Brain pericyte (primary cell): ENCODE measurements around the gene CARD9.

Source experiments
- DNase-seq: peaks from one replicate; pipeline ENCODE4 v3.0.0-alpha.2; 2012; ENCODE audit warnings: low read depth, low spot score

Gene CARD9

DNA sequence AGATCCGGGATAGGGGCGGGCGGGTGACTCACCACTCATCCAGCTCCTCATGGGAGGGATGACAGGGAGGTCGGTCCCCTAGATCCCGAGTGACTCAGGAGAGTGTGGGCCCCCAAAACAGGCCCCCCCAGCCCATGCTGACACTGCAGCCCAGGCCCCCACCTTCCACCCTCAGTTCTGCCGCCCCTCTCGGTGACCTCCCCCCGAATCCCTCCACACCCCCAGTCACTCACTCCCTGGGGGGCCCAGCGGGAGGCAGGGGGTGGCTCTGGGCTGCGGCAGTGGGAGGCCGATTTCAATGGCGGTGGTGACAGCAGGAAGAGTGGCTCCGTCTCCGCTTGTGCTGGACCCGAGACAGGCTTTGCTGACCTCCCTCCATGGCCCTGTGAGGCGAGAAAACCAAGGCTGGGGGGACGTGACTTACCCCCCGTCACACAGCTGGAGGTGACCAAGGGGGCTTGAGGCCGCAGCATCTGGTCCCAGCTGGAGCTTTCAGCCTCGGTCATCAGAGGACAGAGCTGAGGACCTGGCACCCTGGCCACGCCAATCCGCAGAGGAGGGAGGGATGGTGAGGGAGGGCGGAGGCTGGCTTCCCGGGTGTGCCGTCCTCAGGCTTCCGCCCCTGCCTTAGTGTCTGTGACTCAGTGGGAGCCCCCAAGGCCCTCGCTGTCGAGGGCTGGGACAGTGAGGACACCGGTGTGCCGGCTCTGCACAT, 37.2 kb downstream of the CARD9 start:
- DNase-seq, result no peak

DNA sequence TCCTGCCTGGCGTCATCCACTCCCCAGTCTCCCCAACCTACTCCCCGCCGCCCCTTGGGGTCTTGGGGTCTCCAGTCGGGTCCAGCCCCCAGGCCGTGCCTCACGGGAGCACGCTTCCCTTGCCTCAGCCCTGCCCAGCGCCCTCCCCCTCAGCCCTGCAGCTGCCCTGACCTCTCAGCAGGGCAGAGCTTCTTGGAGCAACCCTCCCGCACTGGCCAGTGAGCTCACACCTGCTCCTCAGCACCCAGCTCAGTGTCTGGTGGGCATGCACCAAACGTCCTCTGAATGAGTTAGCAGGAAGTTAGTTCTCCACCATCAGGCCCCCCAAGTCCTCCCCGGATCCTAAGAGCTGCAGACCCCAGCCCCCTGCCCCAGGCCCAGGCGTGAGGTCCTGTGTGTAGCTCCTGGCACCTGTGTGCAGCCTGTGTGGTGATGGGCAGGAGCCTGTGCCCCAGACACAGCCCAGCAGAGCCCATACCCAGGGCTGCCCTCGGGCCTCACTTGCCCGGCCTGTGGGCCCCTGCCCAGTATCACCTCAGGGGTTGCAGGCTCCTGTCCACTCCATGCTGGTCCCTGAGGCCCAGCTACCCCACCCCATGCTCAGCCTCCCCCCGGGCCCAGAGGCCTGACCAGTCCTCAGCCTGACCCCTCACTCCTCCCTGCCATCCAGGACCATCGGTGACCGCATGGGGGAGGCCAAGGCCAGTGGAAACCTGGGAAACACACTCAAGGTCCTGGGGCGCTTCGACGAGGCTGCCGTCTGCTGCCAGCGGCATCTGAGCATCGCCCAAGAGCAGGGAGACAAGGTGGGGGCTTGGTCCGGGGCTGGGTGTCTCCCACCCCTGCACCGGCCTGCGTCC, 37.9 kb downstream of the CARD9 start:
- DNase-seq, result no peak

DNA sequence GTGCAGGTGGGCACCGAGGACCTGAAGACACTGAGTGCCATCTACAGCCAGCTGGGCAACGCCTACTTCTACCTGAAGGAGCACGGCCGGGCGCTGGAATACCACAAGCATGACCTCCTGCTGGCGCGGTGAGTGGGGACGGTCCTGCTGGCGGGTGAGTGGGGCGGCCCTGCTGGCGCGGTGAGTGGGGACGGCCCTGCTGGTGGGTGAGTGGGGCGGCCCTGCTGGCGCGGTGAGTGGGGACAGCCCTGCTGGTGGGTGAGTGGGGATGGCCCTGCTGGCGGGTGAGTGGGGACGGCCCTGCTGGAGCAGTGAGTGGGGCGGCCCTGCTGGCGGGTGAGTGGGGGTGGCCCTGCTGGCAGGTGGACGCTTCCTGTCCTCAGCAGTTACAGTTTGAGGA, 38.9 kb downstream of the CARD9 start:
- no peak for DNase-seq

DNA sequence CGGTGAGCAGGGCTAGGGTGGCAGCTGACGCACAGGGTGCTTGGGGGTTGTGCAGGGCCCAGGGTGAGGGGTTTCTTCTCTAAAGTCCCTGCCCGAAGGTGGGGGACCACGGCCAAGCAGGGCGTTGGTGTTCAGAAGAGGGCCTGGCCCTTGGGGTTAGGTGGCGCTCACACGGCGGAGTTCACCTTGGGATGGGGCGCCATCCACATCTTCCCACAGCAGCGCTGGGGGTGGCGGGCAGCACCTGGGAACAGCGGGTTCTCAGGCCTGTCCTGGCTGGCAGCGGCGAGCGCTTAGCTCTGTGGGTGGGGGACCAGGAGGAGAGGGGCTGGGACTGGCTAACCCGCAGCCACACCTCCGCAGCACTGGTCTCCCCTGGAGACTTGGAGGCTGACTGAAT, 40.0 kb downstream of the CARD9 start:
- DNase-seq, result no peak

DNA sequence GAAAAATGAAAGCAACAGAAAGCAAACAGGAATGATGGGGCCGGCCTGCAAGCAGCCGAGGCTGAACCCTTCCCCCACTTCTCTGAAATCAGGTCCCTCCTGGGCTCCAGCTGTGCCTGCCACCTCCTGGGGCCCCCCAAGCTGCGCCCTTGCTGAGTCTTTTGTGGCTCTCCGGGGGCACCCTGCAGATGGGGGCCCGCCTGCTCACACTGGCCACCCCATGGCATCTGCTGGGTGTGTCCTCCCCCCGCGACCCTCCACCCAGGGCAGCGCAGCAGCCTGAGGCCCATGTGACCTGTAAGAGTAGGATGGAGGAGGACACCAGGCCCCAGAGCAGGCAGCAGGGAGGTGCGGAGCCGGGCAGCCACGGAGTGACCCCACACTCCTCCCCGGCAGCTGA, 40.4 kb downstream of the CARD9 start:
- no peak for DNase-seq

DNA sequence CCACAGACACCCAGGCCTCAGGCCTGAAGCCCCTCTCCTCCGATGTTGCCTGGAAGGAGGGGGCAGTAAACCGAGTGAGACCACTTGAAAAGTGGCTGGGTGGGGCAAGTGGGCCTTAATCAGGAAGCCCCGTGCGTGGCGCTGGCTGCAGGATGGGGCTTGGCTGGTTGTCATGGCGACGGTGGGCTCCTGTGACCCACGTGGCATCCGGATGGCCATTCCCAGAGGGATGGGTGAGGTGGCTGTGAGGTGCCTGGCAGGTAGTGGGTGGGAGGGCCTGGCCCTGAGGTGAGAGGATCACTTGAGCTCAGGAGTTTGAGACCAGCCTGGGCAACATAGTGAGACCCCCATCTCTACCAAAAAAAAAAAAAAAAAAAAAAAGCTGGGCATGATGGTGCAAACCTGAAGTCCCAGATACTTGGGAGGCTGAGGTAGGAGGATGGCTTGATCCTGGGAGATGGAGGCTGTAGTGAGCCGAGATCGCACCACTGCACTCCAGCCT, 40.9 kb downstream of the CARD9 start:
- DNase-seq, result no peak

DNA sequence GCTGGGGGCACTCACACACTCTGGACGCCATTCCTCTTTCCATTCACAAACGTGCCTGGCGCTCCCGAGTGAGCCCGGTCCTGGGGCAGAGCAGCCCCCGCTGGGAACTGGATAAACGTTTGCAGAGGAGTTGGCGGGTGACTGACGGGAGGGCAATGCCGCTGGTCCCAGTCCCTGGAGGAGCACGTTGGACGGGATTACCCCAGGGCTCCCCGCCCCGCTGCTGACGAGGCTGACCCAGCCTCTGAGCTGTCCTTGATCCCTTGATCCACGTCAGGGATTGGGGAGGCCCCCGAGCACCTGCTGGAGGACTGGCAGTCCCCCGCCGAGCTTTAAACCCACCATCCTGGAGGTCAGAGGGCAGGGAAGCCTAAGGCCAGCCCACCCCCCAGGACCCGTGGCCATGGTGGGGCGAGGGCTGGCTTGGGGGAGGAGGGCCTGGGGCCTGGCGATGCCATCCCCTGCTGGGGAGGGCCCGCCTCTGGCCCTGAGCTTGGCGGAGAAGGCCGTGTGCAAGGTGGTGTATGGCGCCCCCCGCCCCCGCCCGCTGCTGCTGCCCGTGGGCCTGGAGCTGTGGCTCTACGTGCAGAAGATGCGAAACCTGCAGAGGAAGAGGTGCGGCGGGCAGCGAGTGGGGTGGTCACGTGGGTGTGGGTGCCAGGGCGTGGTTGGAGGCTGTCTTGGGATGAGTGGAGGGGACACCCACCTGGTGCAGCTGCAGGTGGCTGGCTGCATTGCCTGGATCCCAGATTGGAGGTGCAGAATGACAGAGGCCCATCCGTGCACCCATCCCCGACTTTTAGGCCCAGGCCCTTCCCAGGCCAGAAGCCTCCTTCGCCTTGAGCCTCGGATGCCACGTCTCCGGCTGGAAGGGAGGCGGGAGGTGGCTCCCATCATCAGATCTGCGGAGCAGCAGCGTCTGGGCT, 41.6 kb downstream of the CARD9 start:
- no peak for DNase-seq

DNA sequence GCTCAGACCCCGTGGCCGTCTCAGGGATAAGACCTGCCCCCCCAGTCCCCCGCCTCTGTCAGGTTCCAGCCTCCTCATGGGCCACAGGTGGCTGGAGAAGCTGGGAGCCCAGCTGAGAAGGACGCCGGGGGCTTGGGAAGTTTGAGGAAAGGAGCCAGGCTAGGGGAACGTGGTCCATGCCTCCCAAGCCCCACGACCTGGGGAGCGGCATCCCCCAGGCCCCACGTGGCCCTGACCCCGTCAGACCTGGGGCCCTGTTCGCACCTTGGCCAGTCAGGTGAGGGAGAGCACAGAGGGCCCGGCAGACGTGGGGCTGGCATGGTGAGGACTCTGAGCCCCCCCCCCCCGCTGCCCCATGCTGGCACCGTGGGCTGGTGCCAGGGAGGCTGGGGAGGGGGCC, 42.4 kb downstream of the CARD9 start:
- no peak for DNase-seq

DNA sequence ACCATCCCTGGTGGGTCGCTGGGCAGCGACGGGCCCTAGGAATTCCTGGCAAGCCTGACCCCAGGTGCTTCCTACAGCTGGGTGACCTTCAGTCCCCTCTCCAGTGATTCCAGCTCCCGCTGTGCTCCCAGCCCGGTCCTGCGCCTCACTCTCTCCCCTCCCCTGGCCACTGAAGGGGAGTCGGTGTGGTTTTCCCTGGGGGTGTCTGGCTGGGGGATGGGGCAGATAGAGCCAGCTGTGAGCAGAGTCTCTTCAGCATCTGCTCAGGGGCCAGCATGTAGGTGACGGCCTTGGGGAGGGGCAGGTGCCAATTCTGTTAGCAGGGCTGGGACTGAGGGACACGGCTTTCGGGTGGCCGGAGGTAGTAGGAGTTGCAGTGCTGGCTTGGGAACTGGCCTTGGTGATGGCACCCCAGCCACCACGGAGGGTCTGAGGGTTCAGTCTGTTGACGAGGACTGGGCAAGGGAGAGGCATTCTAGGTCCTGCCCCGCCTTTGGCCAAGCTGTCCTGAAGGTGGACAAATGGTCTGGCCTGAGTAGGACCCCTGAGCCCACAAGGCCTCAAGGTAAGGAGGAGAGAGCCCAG, 43.0 kb downstream of the CARD9 start:
- DNase-seq, result no peak

DNA sequence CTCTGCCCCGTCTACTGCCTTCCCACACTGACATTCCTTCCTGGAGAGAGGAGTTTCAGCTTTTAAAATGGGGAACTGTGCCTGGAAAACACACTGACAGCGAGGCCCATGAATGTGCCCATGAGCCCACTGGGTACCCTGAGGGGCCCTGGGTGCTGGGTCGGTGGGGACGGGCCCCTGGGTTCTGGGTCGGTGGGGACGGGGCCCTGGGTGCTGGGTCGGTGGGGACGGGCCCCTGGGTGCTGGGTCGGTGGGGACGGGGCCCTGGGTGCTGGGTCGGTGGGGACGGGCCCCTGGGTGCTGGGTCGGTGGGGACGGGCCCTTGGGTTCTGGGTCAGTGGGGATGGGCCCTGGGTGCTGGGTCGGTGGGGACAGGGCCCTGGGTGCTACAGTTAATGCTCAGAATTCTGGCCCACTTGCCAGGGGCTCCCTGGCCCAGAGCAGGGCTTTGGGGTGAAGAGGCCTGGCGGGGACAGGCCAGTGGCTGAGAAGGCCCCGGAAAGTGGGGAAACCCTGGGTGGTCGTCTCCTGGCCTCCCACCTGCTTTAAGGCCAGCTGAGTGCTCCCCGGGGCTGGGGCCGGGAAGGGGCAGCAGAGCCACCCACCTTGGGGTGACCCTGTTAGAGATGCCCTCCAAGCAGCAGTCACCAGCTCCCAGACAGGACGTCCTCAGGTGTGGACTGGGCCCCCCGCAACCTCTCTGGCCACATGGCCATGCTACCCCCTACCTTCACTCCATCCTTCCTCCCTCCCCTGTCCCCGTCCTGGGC, 43.6 kb downstream of the CARD9 start:
- DNase-seq, result no peak

DNA sequence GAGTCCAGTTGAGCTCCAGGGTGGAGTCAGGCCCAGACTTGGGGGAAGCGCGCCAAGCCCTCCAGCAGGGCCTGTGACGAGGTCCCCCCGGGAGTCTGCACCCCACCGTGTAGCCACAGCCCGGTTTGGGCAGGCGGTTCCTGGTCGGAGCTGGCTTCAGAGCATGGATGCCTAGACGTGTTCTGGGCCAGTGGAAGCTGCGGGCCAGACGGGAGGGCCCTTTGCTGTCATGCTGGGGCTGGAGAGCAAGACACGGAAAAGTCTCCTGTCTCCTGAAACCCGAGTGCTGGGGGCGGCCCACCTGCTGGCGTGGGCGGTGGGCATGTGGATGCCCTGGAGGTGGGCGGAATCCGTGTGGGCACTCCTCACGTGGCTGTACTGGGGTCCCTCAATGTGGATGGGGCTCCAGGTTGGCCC, 44.2 kb downstream of the CARD9 start:
- no peak for DNase-seq

DNA sequence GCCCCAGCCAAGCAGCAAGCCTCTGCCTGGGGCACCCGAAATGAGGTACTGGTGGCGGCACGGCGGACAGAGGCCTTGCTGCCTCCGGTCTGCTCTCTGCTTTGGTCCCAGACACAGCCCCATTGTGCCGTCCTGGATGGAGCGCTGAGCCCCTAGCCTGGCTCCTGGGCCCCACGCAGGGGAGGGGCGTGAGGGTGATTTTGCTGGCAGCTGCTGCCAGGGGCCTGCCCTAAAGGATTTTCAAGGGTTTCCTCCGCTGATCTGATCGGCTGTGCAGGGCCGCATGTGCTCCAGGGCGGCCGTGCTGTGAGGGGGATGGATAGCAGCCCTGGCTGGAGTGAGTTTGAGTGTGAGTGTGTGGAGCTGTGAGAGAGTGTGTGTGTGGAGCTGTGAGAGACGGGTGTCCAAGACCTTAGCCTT, 44.8 kb downstream of the CARD9 start:
- no peak for DNase-seq

DNA sequence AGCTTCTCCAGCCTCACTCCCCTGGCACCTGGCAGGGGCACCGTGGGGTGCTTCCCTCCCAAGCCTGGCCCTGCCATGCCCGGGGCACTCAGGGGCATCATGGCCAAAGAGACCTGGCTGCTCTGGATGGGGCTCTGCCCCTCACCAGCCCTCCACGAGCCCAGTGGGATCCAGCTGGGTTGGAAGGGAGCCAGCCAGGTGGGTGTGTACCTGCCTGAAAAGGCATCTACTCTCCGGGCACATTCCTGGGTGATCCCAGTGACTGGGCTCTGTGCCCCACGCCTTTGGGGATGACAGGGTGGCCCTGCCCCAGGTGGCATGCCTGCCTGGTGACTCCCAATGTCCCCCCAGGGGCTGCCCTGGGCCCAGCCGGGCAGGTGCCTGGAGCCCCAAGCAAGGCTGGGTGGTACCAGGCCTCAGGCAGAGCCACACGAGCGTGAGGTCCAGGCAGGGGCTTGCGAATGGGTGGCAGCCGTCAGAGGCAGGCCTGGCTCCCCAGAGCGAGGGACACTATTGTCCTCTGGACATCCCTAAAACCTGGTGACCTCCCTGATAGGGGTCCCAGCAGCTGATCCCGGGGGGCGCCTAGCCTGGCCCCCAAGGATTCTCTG, 45.4 kb downstream of the CARD9 start:
- DNase-seq, result no peak

DNA sequence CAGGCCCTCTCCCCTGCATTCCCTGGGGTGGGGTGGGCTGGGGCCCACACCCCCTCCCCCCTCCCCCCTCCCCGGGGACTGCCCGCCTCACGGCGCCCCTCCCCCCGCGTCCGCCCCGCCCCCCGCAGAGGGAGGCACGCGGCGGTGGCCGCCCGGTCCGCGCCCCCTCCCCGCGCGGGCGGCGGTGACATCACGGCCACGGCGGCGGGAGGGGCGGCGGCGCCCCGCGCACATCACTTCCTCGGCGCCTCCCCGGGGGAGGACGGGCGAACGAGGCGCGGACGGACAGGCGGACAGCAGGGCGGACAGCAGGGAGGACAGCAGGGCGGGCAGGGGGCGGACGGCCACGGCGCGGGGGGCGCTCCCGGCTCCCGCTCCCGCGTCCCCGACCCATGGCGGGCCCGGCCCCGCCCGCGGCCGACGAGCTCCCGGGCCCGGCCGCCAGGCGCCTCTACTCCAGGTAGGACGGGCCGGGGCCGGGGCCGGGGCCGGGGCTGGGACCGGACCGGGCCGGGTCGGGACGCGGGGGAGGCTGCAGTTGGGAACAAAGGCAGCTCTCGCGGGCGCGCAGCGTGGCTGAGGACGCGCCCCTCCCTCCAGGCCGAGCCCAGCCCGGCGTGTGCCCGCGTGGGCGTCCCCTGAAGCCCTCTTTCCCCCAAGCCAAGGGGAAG, 46.0 kb downstream of the CARD9 start, which contains the start of gene GPSM1:
Gene GPSM1 (plus strand): TSS at position 236 of the 671 bp plus-strand sequence. CDS start 157 bp downstream, at position 393.
- no peak for DNase-seq

DNA sequence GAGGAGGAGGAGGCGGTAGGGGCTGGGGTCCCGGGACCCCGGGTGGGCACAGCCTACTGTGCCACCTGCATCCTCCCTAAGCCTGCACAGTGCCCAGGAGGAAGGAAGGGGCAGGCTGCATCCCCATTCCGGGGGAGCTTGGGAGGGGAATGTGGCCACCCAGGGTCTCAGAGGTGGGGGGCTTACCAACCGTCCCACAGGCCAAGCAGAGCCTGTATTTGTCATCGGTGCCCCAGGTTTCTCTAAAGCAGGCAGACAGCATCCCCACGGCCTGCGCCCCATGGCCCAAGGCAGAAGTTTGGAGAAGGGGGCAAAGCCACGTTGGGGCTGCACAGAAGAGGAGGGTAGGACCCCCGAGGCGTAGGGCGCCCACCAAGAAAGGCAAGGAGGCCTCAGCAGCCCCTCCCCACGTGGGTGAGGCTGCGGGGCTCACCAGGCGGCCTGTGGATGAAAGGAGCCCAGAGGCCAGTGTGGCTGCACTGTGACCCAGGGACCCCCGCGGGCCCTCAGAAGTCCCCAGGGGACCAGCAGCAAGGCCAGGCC, 46.6 kb downstream of the CARD9 start:
- peak; percentile 81 for DNase-seq

DNA sequence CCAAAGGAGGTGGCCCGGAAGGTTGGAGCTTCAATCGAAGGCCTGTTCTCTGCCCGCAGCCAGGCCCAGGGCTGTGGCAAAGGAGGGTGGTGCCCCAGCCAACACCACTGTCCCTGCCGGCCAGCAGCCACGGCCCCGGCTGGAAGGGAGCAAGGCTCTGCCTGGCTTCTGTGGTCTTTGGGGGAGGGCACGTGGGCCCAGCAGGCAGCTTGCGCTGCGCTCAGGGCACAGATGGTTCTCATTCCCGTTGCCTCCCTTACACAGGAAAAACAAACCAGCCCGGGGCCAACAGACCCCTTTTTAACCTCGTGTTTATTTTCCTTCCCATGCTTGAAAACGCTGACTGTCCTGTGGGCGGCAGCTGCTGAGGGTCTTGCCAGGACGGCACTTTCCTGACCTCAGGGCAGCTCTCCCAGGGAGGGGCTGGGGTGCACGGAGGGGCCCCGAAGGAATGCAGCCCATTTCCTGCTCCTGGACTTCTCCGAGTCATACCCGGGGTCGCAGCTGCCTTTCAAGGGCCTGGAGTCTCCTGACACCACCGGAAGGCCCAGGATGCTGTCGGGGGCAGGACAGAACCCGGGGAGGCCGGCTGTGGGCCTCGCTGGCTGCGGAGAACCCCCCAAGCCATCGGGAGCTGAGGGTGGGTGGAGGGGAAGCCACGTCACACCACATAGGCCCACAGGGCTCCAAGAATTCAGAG, 47.3 kb downstream of the CARD9 start:
- peak; percentile 98 for DNase-seq

DNA sequence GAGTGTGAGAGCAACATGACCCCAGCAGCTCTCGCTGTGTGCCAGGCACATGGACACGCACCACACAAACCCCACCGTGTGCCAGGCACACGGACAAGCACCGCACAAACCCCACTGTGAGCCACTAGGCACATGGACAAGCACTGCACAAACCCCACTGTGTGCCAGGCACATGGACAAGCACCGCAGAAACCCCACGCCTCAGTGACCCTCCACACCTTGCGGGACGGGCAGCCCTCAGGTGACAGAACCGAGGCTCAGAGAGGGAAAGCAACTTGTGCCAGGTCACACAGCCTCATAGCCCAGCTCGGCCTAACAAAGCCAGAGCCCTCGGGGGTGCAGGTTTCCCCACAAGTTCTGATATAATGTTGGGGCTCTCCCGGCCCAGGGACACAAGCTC, 48.1 kb downstream of the CARD9 start:
- no peak for DNase-seq

DNA sequence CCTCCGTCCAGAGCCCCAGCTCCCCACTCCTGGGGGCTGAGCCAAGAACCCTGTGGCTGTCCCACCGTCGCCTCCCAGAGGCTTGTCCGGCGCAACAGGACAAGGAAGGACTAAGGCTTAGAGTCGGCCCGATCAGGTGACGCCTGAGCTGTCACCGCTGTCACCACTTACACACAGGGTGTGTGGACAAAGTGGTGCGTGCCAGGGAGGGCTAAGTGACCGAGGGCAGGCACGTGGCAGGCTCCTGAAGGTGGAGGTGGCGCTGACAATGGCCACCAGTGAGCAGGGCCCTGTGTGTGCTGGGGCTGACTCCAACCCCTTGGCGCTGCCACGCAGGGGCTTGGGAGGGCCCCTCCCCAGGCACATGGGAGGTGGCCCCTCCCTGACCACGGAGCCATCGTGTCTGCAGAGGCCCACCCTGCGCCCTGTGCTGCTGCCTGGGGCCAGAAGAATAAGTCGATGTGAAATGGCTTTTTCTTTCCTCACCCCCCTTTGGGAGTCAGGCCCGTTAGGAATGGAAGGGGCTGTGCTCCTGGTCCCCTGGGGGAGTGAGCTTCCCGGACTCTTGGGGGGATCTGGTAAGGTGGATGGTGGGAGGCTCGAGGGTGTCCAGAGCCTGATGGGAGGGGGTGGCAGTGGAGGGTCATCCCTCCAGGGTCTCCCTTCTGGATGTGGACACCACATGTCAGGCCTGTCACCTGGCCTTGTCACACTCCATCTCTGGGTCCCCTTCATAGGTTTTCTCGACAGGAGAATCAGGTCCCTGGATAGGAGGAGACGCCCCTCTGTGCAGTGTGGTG, 48.8 kb downstream of the CARD9 start:
- DNase-seq, result no peak
